GM18505 (cell line): ENCODE results near the gene RHO.

Experiments used
- ATAC-seq: cut with Tn5 transposase; IDR thresholded peaks from one replicate; pipeline ENCODE4 v1.9.1; 2021; ENCODE audit not compliant: unreplicated experiment
- POLR2A ChIP-seq: IDR thresholded peaks from 4 replicates; pipeline ENCODE4 v1.6.1; 2011; ENCODE audit warnings: borderline replicate concordance; ENCODE audit not compliant: insufficient read depth, insufficient read length; ENCODE audit errors: extremely low read depth

RHO gene

GRCh38 chr3:129524081-129524480 lies 4.4 kb upstream of the RHO start:
- no peak for ATAC-seq
- no peak for TF ChIP-seq POLR2A

- no peak for TF ChIP-seq POLR2A
- no peak for ATAC-seq
Observed at GRCh38 chr3:129525341-129525968, 3.0 kb upstream of the RHO start.

GRCh38 chr3:129526121-129526900 lies 2.1 kb upstream of the RHO start:
- TF ChIP-seq POLR2A, result no peak
- ATAC-seq, result peak; percentile 88

- ATAC-seq, result no peak
Observed at GRCh38 chr3:129527262-129527661, 1.2 kb upstream of the RHO start.

GRCh38 chr3:129529436-129530210 lies 1.2 kb downstream of the RHO start:
- no peak for ATAC-seq
- TF ChIP-seq POLR2A, result no peak

More at GRCh38 chr3:129527262-129527661, 1.2 kb upstream of the RHO start:
- no peak for TF ChIP-seq POLR2A

GRCh38 chr3:129530251-129530791 lies 1.9 kb downstream of the RHO start:
- no peak for ATAC-seq

GRCh38 chr3:129530821-129531220 lies 2.4 kb downstream of the RHO start:
- no peak for TF ChIP-seq POLR2A
- no peak for ATAC-seq

More at GRCh38 chr3:129530251-129530791, 1.9 kb downstream of the RHO start:
- no peak for TF ChIP-seq POLR2A

- no peak for ATAC-seq
Observed at GRCh38 chr3:129531699-129532098, 3.3 kb downstream of the RHO start.

GRCh38 chr3:129532261-129532660 lies 3.8 kb downstream of the RHO start:
- no peak for ATAC-seq
- no peak for TF ChIP-seq POLR2A

More at GRCh38 chr3:129531699-129532098, 3.3 kb downstream of the RHO start:
- no peak for TF ChIP-seq POLR2A

- no peak for ATAC-seq
- no peak for TF ChIP-seq POLR2A
Observed at GRCh38 chr3:129533406-129533805, 5.0 kb downstream of the RHO start.

GRCh38 chr3:129534428-129535027 lies 6.1 kb downstream of the RHO start:
- no peak for TF ChIP-seq POLR2A
- no peak for ATAC-seq

- no peak for ATAC-seq
- TF ChIP-seq POLR2A, result no peak
Observed at GRCh38 chr3:129535075-129535474, 6.6 kb downstream of the RHO start.

- ATAC-seq, result no peak
- TF ChIP-seq POLR2A, result no peak
Observed at GRCh38 chr3:129536374-129536667, 7.9 kb downstream of the RHO start.
